Glutamatergic neuron (in vitro differentiated cells): ENCODE data around the gene PRMT2. TPM values are rescaled to one million over a fixed set of nuclear protein-coding genes. Genes with fewer than 3 reads are reported as not detected.

Experiments
- DNase-seq: peaks from one replicate; pipeline ENCODE4 v3.0.0; 2022
- H3K27ac Mint-ChIP-seq: one replicate; pipeline ENCODE4 v1.8.0; 2020; ENCODE audit warnings: mild to moderate bottlenecking, mixed read lengths, inconsistent platforms; ENCODE audit not compliant: unreplicated experiment
- H3K27me3 Mint-ChIP-seq: one replicate; pipeline ENCODE4 v1.8.0; 2020; ENCODE audit warnings: mild to moderate bottlenecking, moderate library complexity, mixed read lengths, inconsistent platforms; ENCODE audit not compliant: unreplicated experiment
- H3K36me3 Mint-ChIP-seq: one replicate; pipeline ENCODE4 v1.8.0; 2020; ENCODE audit warnings: mild to moderate bottlenecking, mixed read lengths, inconsistent platforms; ENCODE audit not compliant: unreplicated experiment
- H3K4me1 Mint-ChIP-seq: one replicate; pipeline ENCODE4 v1.8.0; 2020; ENCODE audit warnings: mild to moderate bottlenecking, low read depth, mixed read lengths, inconsistent platforms; ENCODE audit not compliant: unreplicated experiment
- H3K4me3 Mint-ChIP-seq: one replicate; pipeline ENCODE4 v1.8.0; 2020; ENCODE audit warnings: mild to moderate bottlenecking, mixed read lengths, inconsistent platforms; ENCODE audit not compliant: unreplicated experiment
- H3K9me3 Mint-ChIP-seq: one replicate; pipeline ENCODE4 v1.8.0; 2020; ENCODE audit warnings: mild to moderate bottlenecking, moderate library complexity, mixed read lengths, inconsistent platforms; ENCODE audit not compliant: unreplicated experiment
- total RNA-seq: library from RNA; stranded (reverse); fragmentation: NEBNext Ultra II Directional; extraction: Animal tissue kit (Norgen Biotek cat#: 25700); gene quantifications from one replicate; pipeline ENCODE4 v1.2.1, GENCODE V29; 2021; ENCODE audit not compliant: unreplicated experiment
- TF ChIP-seq, protein P1 (sequence below): fragments of 200-600 bp; sonication (generic); IDR thresholded peaks from one replicate; pipeline ENCODE4 v1.5.0; 2021; ENCODE audit not compliant: partially characterized antibody, unreplicated experiment

The PRMT2 gene
- total RNA-seq, 1 donor from 2014 or later: 124 TPM

- peaks cover 2% of the 10 kb centered on the region for H3K27me3 Mint-ChIP-seq
These were observed 18.8 kb upstream of the PRMT2 start for GRCh38 chr21:46616656-46617055.

DNA sequence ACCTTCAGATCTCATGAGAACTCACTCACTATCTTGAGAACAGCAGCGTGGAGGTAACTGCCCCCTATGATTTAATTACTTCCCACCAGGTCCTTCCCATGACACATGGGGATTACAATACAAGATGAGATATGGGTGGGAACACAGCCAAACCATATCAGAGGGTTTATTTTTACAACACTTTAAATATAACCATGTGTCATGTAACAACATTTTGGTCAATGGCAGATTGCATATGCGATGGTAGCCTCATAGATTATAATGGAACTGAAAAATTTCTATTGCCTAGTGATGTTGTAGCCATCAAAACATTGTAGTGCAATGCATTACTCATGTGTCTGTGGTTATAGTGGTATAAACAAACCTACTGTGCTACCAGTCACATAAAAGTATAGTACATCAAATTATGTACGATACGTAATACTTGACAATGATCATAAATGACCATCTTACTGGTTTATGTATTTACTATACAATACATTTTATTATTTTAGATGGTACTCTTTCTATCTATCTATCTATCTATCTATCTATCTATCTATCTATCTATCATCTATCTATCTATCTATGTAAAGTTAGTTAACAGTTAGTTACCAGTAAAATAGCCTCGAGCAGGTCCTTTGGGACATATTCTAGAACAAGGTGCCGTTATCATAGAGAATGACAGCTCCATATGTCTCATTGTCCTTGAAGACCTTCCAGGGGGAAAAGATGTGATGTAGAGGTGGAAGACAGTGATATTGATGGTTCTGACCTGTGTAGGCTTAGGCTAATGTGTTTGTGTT, 18.0 kb upstream of the PRMT2 start:
- Mint-ChIP-seq H3K4me1 (no peaks in the 10 kb centered on the region), H3K9me3 (no peaks in the 10 kb centered on the region), H3K36me3 (no peaks in the 10 kb centered on the region), H3K27ac (no peak overlapping the region), H3K4me3 (no peak overlapping the region), H3K27me3 (peaks cover 2% of the 10 kb centered on the region)
- no peak for DNase-seq
- TF ChIP-seq, protein P1, sequence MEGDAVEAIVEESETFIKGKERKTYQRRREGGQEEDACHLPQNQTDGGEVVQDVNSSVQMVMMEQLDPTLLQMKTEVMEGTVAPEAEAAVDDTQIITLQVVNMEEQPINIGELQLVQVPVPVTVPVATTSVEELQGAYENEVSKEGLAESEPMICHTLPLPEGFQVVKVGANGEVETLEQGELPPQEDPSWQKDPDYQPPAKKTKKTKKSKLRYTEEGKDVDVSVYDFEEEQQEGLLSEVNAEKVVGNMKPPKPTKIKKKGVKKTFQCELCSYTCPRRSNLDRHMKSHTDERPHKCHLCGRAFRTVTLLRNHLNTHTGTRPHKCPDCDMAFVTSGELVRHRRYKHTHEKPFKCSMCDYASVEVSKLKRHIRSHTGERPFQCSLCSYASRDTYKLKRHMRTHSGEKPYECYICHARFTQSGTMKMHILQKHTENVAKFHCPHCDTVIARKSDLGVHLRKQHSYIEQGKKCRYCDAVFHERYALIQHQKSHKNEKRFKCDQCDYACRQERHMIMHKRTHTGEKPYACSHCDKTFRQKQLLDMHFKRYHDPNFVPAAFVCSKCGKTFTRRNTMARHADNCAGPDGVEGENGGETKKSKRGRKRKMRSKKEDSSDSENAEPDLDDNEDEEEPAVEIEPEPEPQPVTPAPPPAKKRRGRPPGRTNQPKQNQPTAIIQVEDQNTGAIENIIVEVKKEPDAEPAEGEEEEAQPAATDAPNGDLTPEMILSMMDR: no peak

More at GRCh38 chr21:46616656-46617055, 18.8 kb upstream of the PRMT2 start:
- Mint-ChIP-seq H3K4me3 (no peak overlapping the region), H3K4me1 (no peaks in the 10 kb centered on the region), H3K9me3 (no peaks in the 10 kb centered on the region), H3K27ac (no peak overlapping the region), H3K36me3 (no peaks in the 10 kb centered on the region)
- TF ChIP-seq, protein P1: no peak
- DNase-seq: no peak

GRCh38 chr21:46618738-46619379, 16.6 kb upstream of the PRMT2 start:
- H3K27ac Mint-ChIP-seq: no peak overlapping the region
- no peak for DNase-seq
- H3K4me3 Mint-ChIP-seq: no peak overlapping the region
- H3K27me3 Mint-ChIP-seq: no peaks in the 10 kb centered on the region
- H3K36me3 Mint-ChIP-seq: no peaks in the 10 kb centered on the region
- no peaks in the 10 kb centered on the region for H3K4me1 Mint-ChIP-seq
- H3K9me3 Mint-ChIP-seq: no peaks in the 10 kb centered on the region
- TF ChIP-seq, protein P1: no peak

GRCh38 chr21:46619846-46620245, 15.6 kb upstream of the PRMT2 start:
- H3K4me1 Mint-ChIP-seq: no peaks in the 10 kb centered on the region

More at GRCh38 chr21:46619846-46620245, 15.6 kb upstream of the PRMT2 start:
- TF ChIP-seq, protein P1: no peak
- Mint-ChIP-seq H3K27me3 (no peaks in the 10 kb centered on the region), H3K9me3 (no peaks in the 10 kb centered on the region), H3K4me3 (no peak overlapping the region), H3K36me3 (no peaks in the 10 kb centered on the region), H3K27ac (no peak overlapping the region)
- no peak for DNase-seq
